Vagina (tissue), 2 donors: ENCODE results near the gene CHN2. TPM values are rescaled to one million over a fixed set of nuclear protein-coding genes. Genes with fewer than 3 reads are reported as not detected.

Experiments
- DNase-seq, 2 donors: peaks; one replicate each; pipeline ENCODE4 v3.0.0-alpha.2; 2017; ENCODE audit errors: extremely low spot score in 2 of 2
- H3K27ac ChIP-seq: fragments of 200-600 bp; sonication (generic); one replicate; pipeline ENCODE4 v1.5.1; 2019
- H3K27me3 ChIP-seq: fragments of 200-600 bp; sonication (generic); one replicate; pipeline ENCODE4 v1.5.1; 2019
- H3K36me3 ChIP-seq, 2 donors: fragments of 200-600 bp; sonication (generic); one replicate each; pipeline ENCODE4 v1.5.1; 2017 to 2019
- H3K4me1 ChIP-seq: fragments of 200-600 bp; sonication (generic); one replicate; pipeline ENCODE4 v1.5.1; 2019
- H3K4me3 ChIP-seq, 2 donors: fragments of 200-600 bp; sonication (generic); 1 replicate in 1 of 2; 2 replicates in 1 of 2; pipeline ENCODE4 v1.5.1; 2016 to 2019
- H3K9me3 ChIP-seq: fragments of 200-600 bp; sonication (generic); one replicate; pipeline ENCODE4 v1.5.1; 2019
- POLR2A ChIP-seq, 2 donors: fragments of 450-650 bp; IDR thresholded peaks; one replicate each; pipeline ENCODE4 v1.6.1; 2017; ENCODE audit warnings: antibody characterized with exemption in 2 of 2, mild to moderate bottlenecking in 2 of 2, moderate library complexity in 2 of 2
- POLR2AphosphoS5 ChIP-seq, 2 donors: sonication (generic); formaldehyde crosslinking; IDR thresholded peaks; one replicate each; pipeline ENCODE4 v1.9.0; 2017; ENCODE audit warnings: antibody characterized with exemption in 2 of 2, mild to moderate bottlenecking in 2 of 2, low read depth in 1 of 2; ENCODE audit not compliant: insufficient read depth in 1 of 2
- intact Hi-C: fragments of 100-400 bp; cut with DNase I; formaldehyde crosslinking; loops from one replicate; pipeline ENCODE4 v1.15.1; 2023
- total RNA-seq: library from RNA; depleted of rRNA; stranded (reverse); fragments of >200 nt; gene quantifications from one replicate; pipeline ENCODE4 v1.2.3, GENCODE V29; 2016
- TF ChIP-seq, protein P1 (sequence below), 3 experiments: fragments of 450-650 bp in 2 of 3; fragments of 200-600 bp in 1 of 3; sonication (generic) in 1 of 3; IDR thresholded peaks; one replicate each; pipeline ENCODE4 v1.5.1; 2017 to 2019; ENCODE audit warnings: antibody characterized with exemption in 3 of 3, mild to moderate bottlenecking in 2 of 3, moderate library complexity in 2 of 3

Gene CHN2
- total RNA-seq, 1 donor from 2014 or later, result 11.0 TPM

DNA sequence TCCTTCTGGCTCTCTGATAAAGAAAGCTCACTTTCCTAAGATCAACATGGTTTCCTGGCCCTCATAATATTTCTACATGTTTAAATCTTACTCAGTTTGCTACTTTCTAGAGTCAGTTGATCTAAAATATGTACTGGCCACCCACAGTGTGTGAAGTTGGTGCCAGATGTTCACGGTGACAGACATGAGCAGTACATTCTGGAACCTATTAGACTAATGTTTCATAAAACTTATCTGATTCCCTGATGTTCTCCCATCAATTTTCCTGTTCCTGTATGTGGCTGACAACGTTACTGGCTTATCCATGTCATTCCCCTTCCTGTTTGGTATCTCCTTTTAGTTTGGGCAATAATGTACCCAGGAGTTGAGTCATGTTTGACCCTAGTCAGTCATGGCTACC, 34.5 kb upstream of the CHN2 start:
- Histone ChIP-seq H3K36me3 (no peaks in the 10 kb centered on the region), H3K4me1 (no peaks in the 10 kb centered on the region), H3K27me3 (no peaks in the 10 kb centered on the region), H3K4me3 (no peak overlapping the region), H3K9me3 (no peaks in the 10 kb centered on the region), H3K27ac (no peak overlapping the region)
- intact Hi-C loops, result no loop called here
- TF ChIP-seq POLR2AphosphoS5 (IDR thresholded peaks at IDR 0.05; ENCODE audit: insufficient read depth in 1 of 2, low read depth in 1 of 2) (no peak), POLR2A (IDR thresholded peaks at IDR 0.05) (no peak)
- TF ChIP-seq, protein P1, sequence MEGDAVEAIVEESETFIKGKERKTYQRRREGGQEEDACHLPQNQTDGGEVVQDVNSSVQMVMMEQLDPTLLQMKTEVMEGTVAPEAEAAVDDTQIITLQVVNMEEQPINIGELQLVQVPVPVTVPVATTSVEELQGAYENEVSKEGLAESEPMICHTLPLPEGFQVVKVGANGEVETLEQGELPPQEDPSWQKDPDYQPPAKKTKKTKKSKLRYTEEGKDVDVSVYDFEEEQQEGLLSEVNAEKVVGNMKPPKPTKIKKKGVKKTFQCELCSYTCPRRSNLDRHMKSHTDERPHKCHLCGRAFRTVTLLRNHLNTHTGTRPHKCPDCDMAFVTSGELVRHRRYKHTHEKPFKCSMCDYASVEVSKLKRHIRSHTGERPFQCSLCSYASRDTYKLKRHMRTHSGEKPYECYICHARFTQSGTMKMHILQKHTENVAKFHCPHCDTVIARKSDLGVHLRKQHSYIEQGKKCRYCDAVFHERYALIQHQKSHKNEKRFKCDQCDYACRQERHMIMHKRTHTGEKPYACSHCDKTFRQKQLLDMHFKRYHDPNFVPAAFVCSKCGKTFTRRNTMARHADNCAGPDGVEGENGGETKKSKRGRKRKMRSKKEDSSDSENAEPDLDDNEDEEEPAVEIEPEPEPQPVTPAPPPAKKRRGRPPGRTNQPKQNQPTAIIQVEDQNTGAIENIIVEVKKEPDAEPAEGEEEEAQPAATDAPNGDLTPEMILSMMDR (IDR thresholded peaks at IDR 0.05), result no peak
- DNase-seq, result no peak

DNA sequence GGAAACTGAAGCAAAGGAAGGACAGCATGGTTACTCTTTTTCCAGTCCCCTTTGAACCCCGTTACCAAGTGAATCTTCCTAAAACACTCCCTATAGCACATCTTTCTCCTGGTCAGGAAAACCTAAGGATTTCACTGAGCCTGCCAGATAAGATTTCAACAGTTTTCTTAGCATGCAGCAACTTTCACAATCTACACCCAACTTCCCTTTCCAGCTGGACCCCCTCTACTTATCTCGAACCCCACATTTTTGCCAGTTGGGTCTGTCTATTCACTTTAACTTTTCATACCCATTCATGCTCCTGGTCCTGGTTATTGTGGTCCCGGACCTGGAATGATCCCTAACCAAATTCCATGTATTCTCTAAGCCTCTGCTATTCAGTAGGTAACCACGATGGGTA, 33.3 kb upstream of the CHN2 start:
- Histone ChIP-seq H3K36me3 (no peaks in the 10 kb centered on the region), H3K4me1 (no peaks in the 10 kb centered on the region), H3K4me3 (no peak overlapping the region), H3K27me3 (no peaks in the 10 kb centered on the region), H3K27ac (no peak overlapping the region), H3K9me3 (no peaks in the 10 kb centered on the region)
- peak in 1 of 2 donors; percentile 18 for DNase-seq
- intact Hi-C loops, result no loop called here
- TF ChIP-seq POLR2A (IDR thresholded peaks at IDR 0.05), result no peak
- TF ChIP-seq, protein P1 (IDR thresholded peaks at IDR 0.05), result no peak
- TF ChIP-seq POLR2AphosphoS5 (IDR thresholded peaks at IDR 0.05; ENCODE audit: insufficient read depth in 1 of 2, low read depth in 1 of 2), result no peak

DNA sequence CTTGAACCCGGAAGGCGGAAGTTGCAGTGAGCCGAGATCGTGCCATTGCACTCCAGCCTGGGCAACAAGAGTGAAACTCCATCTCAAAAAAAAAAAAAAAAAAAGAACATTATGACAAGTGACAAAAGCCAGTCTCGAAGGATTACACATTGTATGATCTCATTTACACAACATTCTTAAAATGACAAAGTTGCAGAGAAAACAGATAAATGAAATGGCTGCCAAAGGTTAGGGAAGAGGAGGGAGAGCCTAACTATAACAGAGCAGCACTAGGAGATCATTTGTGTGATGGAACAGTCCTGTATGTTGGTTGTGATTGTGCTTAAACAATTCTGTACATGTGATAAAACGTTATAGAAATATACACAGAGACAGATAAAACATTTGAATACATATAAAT, 32.0 kb upstream of the CHN2 start:
- H3K4me3 ChIP-seq, result no peak overlapping the region
- TF ChIP-seq, protein P1 (IDR thresholded peaks at IDR 0.05), result no peak
- TF ChIP-seq POLR2A (IDR thresholded peaks at IDR 0.05), result no peak
- TF ChIP-seq POLR2AphosphoS5 (IDR thresholded peaks at IDR 0.05; ENCODE audit: insufficient read depth in 1 of 2, low read depth in 1 of 2), result no peak
- H3K36me3 ChIP-seq, result no peaks in the 10 kb centered on the region
- intact Hi-C loops, result no loop called here
- H3K9me3 ChIP-seq, result no peaks in the 10 kb centered on the region
- H3K27ac ChIP-seq, result no peak overlapping the region
- no peaks in the 10 kb centered on the region for H3K4me1 ChIP-seq
- no peaks in the 10 kb centered on the region for H3K27me3 ChIP-seq
- DNase-seq, result no peak

DNA sequence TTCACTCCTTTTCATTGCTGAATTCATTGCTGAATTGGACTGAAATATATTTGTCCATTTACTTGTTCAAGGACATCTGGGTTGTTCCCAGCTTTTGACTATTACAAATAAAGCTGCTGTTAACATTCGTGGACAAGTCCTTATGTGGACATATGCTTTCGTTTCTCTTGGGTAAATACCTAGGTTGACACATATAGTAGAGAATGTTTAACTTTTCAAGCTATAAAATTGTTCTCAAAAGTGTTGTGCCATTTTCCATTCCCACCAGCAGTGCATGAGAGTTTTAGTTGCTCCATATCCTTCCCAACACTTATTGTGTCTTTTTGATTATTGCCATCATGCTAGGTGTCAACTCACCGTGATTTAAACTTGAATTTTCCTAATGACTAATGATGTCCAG, 30.7 kb upstream of the CHN2 start:
- TF ChIP-seq, protein P1 (IDR thresholded peaks at IDR 0.05), result no peak
- TF ChIP-seq POLR2A (IDR thresholded peaks at IDR 0.05) (no peak), POLR2AphosphoS5 (IDR thresholded peaks at IDR 0.05; ENCODE audit: insufficient read depth in 1 of 2, low read depth in 1 of 2) (no peak)
- no peak for DNase-seq
- intact Hi-C loops, result no loop called here
- Histone ChIP-seq H3K4me3 (no peak overlapping the region), H3K36me3 (no peaks in the 10 kb centered on the region), H3K27ac (no peak overlapping the region), H3K9me3 (no peaks in the 10 kb centered on the region), H3K27me3 (no peaks in the 10 kb centered on the region), H3K4me1 (no peaks in the 10 kb centered on the region)

DNA sequence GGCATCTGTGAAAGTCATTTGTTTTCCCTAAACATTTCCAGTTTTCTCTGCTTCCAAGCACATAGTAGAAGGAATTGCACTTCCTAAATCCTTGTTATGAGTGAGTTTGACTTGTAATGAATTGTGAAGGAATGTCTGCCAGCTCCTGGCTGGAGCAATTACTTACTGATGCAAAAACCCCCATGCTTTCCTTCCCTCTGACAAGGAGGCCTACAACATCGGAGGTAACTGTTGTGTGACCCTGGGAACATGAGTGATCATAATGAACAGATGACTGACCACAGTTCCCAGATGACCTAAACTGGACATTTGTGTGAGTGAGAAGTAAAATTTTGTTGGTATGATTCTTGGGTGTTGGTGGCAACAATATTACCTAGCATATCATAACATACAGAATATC, 26.9 kb upstream of the CHN2 start:
- H3K27me3 ChIP-seq, result no peaks in the 10 kb centered on the region
- H3K36me3 ChIP-seq, result no peaks in the 10 kb centered on the region
- no peak overlapping the region for H3K4me3 ChIP-seq
- no peaks in the 10 kb centered on the region for H3K9me3 ChIP-seq
- intact Hi-C loops, result no loop called here
- DNase-seq, result no peak
- no peak overlapping the region for H3K27ac ChIP-seq
- H3K4me1 ChIP-seq, result no peaks in the 10 kb centered on the region
- TF ChIP-seq POLR2A (IDR thresholded peaks at IDR 0.05) (no peak), POLR2AphosphoS5 (IDR thresholded peaks at IDR 0.05; ENCODE audit: insufficient read depth in 1 of 2, low read depth in 1 of 2) (no peak)
- TF ChIP-seq, protein P1 (IDR thresholded peaks at IDR 0.05), result no peak
